H9 (cell line): ENCODE results near the gene PREX1. TPM values are rescaled to one million over a fixed set of nuclear protein-coding genes. Genes with fewer than 3 reads are reported as not detected.

ENCODE experiments used
- DNase-seq: peaks from one replicate; pipeline ENCODE4 v3.0.0-alpha.2; 2017
- H2AFZ ChIP-seq: one replicate; pipeline ENCODE4 v1.6.1; 2013; ENCODE audit warnings: mild to moderate bottlenecking, low read length, control low read depth, moderate library complexity
- H2AK5ac ChIP-seq: 2 replicates; pipeline ENCODE4 v1.6.1; 2013; ENCODE audit warnings: low read length, control low read depth, mixed read lengths; ENCODE audit not compliant: insufficient read length
- H2BK120ac ChIP-seq: one replicate; pipeline ENCODE4 v1.6.1; 2013; ENCODE audit warnings: low read depth, mild to moderate bottlenecking, low read length, control low read depth, inconsistent platforms; ENCODE audit not compliant: poor library complexity, severe bottlenecking
- H2BK12ac ChIP-seq: 2 replicates; pipeline ENCODE4 v1.6.1; 2013; ENCODE audit warnings: low read length, control low read depth, mixed read lengths, low read depth; ENCODE audit not compliant: insufficient read length
- H2BK15ac ChIP-seq: 2 replicates; pipeline ENCODE4 v1.6.1; 2013; ENCODE audit warnings: low read depth, low read length, control low read depth
- H2BK20ac ChIP-seq: one replicate; pipeline ENCODE4 v1.6.1; 2013; ENCODE audit warnings: low read depth, mild to moderate bottlenecking, low read length, control low read depth, inconsistent platforms; ENCODE audit not compliant: poor library complexity, severe bottlenecking
- H2BK5ac ChIP-seq: 2 replicates; pipeline ENCODE4 v1.6.1; 2013; ENCODE audit warnings: low read length, control low read depth, mixed read lengths; ENCODE audit not compliant: insufficient read length
- H3K14ac ChIP-seq: 2 replicates; pipeline ENCODE4 v1.6.1; 2013; ENCODE audit warnings: low read length, control low read depth; ENCODE audit not compliant: insufficient read depth
- H3K18ac ChIP-seq: 2 replicates; pipeline ENCODE4 v1.6.1; 2013; ENCODE audit warnings: low read depth, mild to moderate bottlenecking, mixed read lengths, low read length, control low read depth; ENCODE audit not compliant: insufficient read length
- H3K23ac ChIP-seq: 2 replicates; pipeline ENCODE4 v1.6.1; 2013; ENCODE audit warnings: low read length, control low read depth, mixed read lengths, low read depth; ENCODE audit not compliant: insufficient read length
- H3K23me2 ChIP-seq: 2 replicates; pipeline ENCODE4 v1.6.1; 2013; ENCODE audit warnings: low read depth, mild to moderate bottlenecking, mixed read lengths, low read length, control low read depth; ENCODE audit not compliant: insufficient read length, poor library complexity, severe bottlenecking
- H3K27ac ChIP-seq: 2 replicates; pipeline ENCODE4 v1.5.1; 2013; ENCODE audit warnings: low read length, control low read depth, mixed read lengths, low read depth; ENCODE audit not compliant: insufficient read length
- H3K27me3 ChIP-seq: 2 replicates; pipeline ENCODE4 v1.6.1; 2013; ENCODE audit warnings: low read length, control low read depth, inconsistent platforms; ENCODE audit not compliant: insufficient read depth
- H3K4ac ChIP-seq: 2 replicates; pipeline ENCODE4 v1.6.1; 2013; ENCODE audit warnings: low read depth, mild to moderate bottlenecking, control low read depth, inconsistent platforms, low read length, moderate library complexity
- H3K4me1 ChIP-seq: 2 replicates; pipeline ENCODE4 v1.6.1; 2013; ENCODE audit warnings: low read length, control low read depth, inconsistent platforms; ENCODE audit not compliant: insufficient read depth
- H3K4me2 ChIP-seq: 2 replicates; pipeline ENCODE4 v1.6.1; 2013; ENCODE audit warnings: low read length, control low read depth, mixed read lengths; ENCODE audit not compliant: insufficient read length, insufficient read depth
- H3K56ac ChIP-seq: 2 replicates; pipeline ENCODE4 v1.6.1; 2013; ENCODE audit warnings: low read depth, mild to moderate bottlenecking, mixed read lengths, low read length, control low read depth; ENCODE audit not compliant: insufficient read length
- H3K79me1 ChIP-seq: 2 replicates; pipeline ENCODE4 v1.6.1; 2013; ENCODE audit warnings: low read depth, mild to moderate bottlenecking, moderate library complexity, low read length, control low read depth, inconsistent platforms; ENCODE audit not compliant: insufficient read depth, poor library complexity, severe bottlenecking
- H3K79me2 ChIP-seq: 2 replicates; pipeline ENCODE4 v1.6.1; 2013; ENCODE audit warnings: low read length, control low read depth, inconsistent platforms; ENCODE audit not compliant: insufficient read depth
- H3K9ac ChIP-seq: 2 replicates; pipeline ENCODE4 v1.6.1; 2013; ENCODE audit warnings: low read length, control low read depth, mixed read lengths; ENCODE audit not compliant: insufficient read length; ENCODE audit errors: extremely low read depth
- H3K9me3 ChIP-seq: one replicate; pipeline ENCODE4 v1.6.1; 2013; ENCODE audit warnings: low read depth, low read length, inconsistent platforms; ENCODE audit not compliant: control insufficient read depth
- H3T11ph ChIP-seq: one replicate; pipeline ENCODE4 v1.6.1; 2013; ENCODE audit warnings: mild to moderate bottlenecking, low read length, control low read depth, inconsistent platforms
- H4K20me1 ChIP-seq: one replicate; pipeline ENCODE4 v1.6.1; 2013; ENCODE audit not compliant: control insufficient read depth, insufficient read length, insufficient read depth
- H4K5ac ChIP-seq: 2 replicates; pipeline ENCODE4 v1.6.1; 2013; ENCODE audit warnings: low read depth, mild to moderate bottlenecking, mixed read lengths, low read length, control low read depth; ENCODE audit not compliant: insufficient read length
- H4K8ac ChIP-seq: replicated peaks from 2 replicates; pipeline ENCODE4 v1.6.1; 2013; ENCODE audit warnings: low read length, control low read depth, mixed read lengths, low read depth; ENCODE audit not compliant: insufficient read length
- H4K91ac ChIP-seq: 2 replicates; pipeline ENCODE4 v1.6.1; 2013; ENCODE audit warnings: low read depth, mild to moderate bottlenecking, moderate library complexity, mixed read lengths, low read length, control low read depth; ENCODE audit not compliant: insufficient read length
- H3K27ac Mint-ChIP-seq, 3 experiments: 2 replicates in 2 of 3; 3 replicates in 1 of 3; pipeline ENCODE4 v1.8.0; 2020 to 2021; ENCODE audit warnings: mixed read lengths in 3 of 3, mild to moderate bottlenecking in 1 of 3, moderate library complexity in 1 of 3
- H3K27me3 Mint-ChIP-seq: 2 replicates; pipeline ENCODE4 v1.8.0; 2021; ENCODE audit warnings: low read depth, mild to moderate bottlenecking, moderate library complexity, mixed read lengths
- H3K36me3 Mint-ChIP-seq, 3 experiments: 2 replicates in 2 of 3; 3 replicates in 1 of 3; pipeline ENCODE4 v1.8.0; 2020 to 2021; ENCODE audit warnings: low read depth in 3 of 3, mixed read lengths in 3 of 3; ENCODE audit not compliant: insufficient read depth in 1 of 3
- H3K4me1 Mint-ChIP-seq, 2 experiments: 2 replicates each; pipeline ENCODE4 v1.8.0; 2020; ENCODE audit warnings: mixed read lengths in 2 of 2
- H3K4me3 Mint-ChIP-seq, 2 experiments: 2 replicates in 1 of 2; 3 replicates in 1 of 2; pipeline ENCODE4 v1.8.0; 2020 to 2021; ENCODE audit warnings: mild to moderate bottlenecking in 2 of 2, mixed read lengths in 2 of 2, moderate library complexity in 1 of 2
- H3K9me3 Mint-ChIP-seq, 2 experiments: 2 replicates in 1 of 2; 3 replicates in 1 of 2; pipeline ENCODE4 v1.8.0; 2020; ENCODE audit warnings: mild to moderate bottlenecking in 2 of 2, mixed read lengths in 2 of 2, moderate library complexity in 1 of 2
- WGBS: extraction: QIAGEN DNeasy Blood & Tissue Kit; methylation state at CpG from one replicate; pipeline ENCODE4 v1.1.7; 2013; ENCODE audit warnings: missing lambda C conversion rate, low lambda C conversion rate, mixed read lengths; ENCODE audit not compliant: insufficient read length; ENCODE audit errors: extremely low coverage; 5-methylcytosine and 5-hydroxymethylcytosine counted together
- total RNA-seq: library from RNA; stranded (reverse); gene quantifications from 2 replicates; pipeline ENCODE4 v1.2.1, GENCODE V29; 2021
- TF ChIP-seq, protein P1 (sequence below): fragments of 200-600 bp; sonication (generic); conservative IDR thresholded peaks from 3 replicates; pipeline ENCODE4 v1.8.0; 2021; ENCODE audit warnings: antibody characterized with exemption, mild to moderate bottlenecking

Gene PREX1
- total RNA-seq, 1 experiment from 2014 or later = 6.6 TPM

DNA sequence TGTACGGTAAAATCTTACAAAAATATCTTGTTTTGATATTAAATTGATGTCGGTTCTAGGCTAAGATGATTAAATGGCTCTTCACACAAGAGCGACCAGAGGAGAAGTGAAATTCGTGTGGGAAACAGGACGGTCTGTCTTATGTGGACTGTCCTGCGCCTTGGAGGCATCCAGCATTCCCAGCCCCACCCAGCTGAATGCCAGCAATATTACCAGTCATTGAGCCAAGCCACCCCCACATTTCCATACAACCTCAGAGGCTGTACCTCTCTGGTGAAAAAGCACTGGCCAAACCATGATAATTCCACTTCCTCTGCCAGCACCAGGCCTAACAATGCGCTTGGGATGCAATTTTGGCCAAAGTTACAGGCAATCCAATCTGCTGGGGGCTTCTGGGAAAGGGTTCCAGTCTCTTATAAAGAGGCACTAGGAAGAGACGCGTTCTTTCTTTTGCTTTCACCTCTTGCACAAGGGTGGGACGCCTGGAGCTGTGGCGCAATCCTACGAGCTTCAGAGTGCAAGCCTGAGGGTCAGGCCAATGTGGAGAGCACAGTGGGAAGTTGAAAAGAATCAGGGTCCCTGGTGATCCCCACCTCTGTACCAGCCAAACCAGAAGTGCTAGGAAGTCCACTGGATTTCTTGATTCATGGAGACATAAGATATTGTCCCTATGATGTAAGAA, 213.1 kb downstream of the PREX1 start:
- Histone ChIP-seq H4K91ac (no peak overlapping the region), H3K27ac (no peak overlapping the region), H3K56ac (no peak overlapping the region), H3K79me2 (no peaks in the 10 kb centered on the region), H3K9ac (no peak overlapping the region), H4K20me1 (no peaks in the 10 kb centered on the region), H3K23me2 (no peaks in the 10 kb centered on the region), H2BK20ac (no peak overlapping the region), H3K4me2 (no peak overlapping the region), H3K4me1 (no peaks in the 10 kb centered on the region), H2BK12ac (no peak overlapping the region), H3K9me3 (no peaks in the 10 kb centered on the region), H3K18ac (no peak overlapping the region), H3K27me3 (no peaks in the 10 kb centered on the region), H3T11ph (no peak overlapping the region), H2BK15ac (no peak overlapping the region), H3K4ac (no peak overlapping the region), H2AK5ac (no peak overlapping the region), H2BK5ac (no peak overlapping the region), H4K5ac (no peak overlapping the region), H3K23ac (no peak overlapping the region), H2AFZ (no peak overlapping the region), H4K8ac (no peak overlapping the region), H3K79me1 (no peaks in the 10 kb centered on the region), H2BK120ac (no peak overlapping the region), H3K14ac (no peak overlapping the region)
- H3K36me3 Mint-ChIP-seq = no peaks in the 10 kb centered on the region
- H3K27me3 Mint-ChIP-seq = no peaks in the 10 kb centered on the region; the same call in 1 of the 2 replicates
- no peaks in the 10 kb centered on the region; a peak in 1 of 5 replicates for H3K9me3 Mint-ChIP-seq
- H3K4me3 Mint-ChIP-seq = no peak overlapping the region
- WGBS = 100% methylated on average over 1 of the region's 12 CpGs
- H3K27ac Mint-ChIP-seq = no peak overlapping the region
- TF ChIP-seq, protein P1, sequence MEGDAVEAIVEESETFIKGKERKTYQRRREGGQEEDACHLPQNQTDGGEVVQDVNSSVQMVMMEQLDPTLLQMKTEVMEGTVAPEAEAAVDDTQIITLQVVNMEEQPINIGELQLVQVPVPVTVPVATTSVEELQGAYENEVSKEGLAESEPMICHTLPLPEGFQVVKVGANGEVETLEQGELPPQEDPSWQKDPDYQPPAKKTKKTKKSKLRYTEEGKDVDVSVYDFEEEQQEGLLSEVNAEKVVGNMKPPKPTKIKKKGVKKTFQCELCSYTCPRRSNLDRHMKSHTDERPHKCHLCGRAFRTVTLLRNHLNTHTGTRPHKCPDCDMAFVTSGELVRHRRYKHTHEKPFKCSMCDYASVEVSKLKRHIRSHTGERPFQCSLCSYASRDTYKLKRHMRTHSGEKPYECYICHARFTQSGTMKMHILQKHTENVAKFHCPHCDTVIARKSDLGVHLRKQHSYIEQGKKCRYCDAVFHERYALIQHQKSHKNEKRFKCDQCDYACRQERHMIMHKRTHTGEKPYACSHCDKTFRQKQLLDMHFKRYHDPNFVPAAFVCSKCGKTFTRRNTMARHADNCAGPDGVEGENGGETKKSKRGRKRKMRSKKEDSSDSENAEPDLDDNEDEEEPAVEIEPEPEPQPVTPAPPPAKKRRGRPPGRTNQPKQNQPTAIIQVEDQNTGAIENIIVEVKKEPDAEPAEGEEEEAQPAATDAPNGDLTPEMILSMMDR = no peak
- peaks cover 10% of the 10 kb centered on the region in 2 experiments for H3K4me1 Mint-ChIP-seq
- no peak for DNase-seq
